Measurements from ENCODE around the gene PTPRR.

DNA sequence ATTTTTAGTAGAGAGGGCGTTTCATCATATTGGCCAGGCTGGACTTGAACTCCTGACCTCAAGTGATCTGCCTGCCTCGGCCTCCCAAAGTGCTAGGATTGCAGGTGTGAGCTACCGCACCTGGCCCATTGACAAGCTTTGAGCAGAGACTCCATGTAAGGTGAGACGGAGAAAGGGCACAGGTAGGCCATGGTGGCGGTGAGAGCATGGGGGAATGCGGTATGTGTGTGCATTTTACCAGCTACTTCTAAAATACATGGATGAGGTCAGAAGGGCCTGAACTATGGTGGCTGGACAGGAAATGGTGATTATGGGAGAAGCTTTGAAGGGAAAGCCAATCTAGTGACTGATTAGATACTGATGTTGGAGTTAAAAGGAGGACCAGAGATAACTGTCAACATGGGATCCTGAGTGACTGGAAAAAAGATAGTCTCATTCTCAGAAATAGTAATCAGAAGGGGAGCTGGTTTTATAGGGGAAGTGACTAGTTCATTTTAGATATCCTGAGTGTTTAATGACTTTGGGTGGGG is 261.4 kb downstream of the PTPRR start:
- no peak for TF ChIP-seq POLR2A (IDR thresholded peaks at IDR 0.05)
- TF ChIP-seq, protein P1, sequence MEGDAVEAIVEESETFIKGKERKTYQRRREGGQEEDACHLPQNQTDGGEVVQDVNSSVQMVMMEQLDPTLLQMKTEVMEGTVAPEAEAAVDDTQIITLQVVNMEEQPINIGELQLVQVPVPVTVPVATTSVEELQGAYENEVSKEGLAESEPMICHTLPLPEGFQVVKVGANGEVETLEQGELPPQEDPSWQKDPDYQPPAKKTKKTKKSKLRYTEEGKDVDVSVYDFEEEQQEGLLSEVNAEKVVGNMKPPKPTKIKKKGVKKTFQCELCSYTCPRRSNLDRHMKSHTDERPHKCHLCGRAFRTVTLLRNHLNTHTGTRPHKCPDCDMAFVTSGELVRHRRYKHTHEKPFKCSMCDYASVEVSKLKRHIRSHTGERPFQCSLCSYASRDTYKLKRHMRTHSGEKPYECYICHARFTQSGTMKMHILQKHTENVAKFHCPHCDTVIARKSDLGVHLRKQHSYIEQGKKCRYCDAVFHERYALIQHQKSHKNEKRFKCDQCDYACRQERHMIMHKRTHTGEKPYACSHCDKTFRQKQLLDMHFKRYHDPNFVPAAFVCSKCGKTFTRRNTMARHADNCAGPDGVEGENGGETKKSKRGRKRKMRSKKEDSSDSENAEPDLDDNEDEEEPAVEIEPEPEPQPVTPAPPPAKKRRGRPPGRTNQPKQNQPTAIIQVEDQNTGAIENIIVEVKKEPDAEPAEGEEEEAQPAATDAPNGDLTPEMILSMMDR (IDR thresholded peaks at IDR 0.05) = no peak
- TF ChIP-seq POLR2AphosphoS5 (IDR thresholded peaks at IDR 0.05) = no peak

All from prostate gland (tissue), 2 donors.